Thyroid gland (tissue), 4 donors: ENCODE data around the gene LRRC3B.

Experiments
- POLR2A ChIP-seq, 2 donors: fragments of 450-650 bp; IDR thresholded peaks; one replicate each; pipeline ENCODE4 v1.6.1; 2017; ENCODE audit warnings: antibody characterized with exemption in 2 of 2, mild to moderate bottlenecking in 2 of 2, moderate library complexity in 1 of 2
- TF ChIP-seq, protein P1 (sequence below), 6 experiments: fragments of 200-600 bp in 3 of 6; fragments of 450-650 bp in 3 of 6; sonication (generic) in 3 of 6; IDR thresholded peaks; one replicate each; pipeline ENCODE4 v1.5.1; 2016 to 2019; ENCODE audit warnings: antibody characterized with exemption in 6 of 6, mild to moderate bottlenecking in 2 of 6, inconsistent platforms in 1 of 6, moderate library complexity in 1 of 6

DNA sequence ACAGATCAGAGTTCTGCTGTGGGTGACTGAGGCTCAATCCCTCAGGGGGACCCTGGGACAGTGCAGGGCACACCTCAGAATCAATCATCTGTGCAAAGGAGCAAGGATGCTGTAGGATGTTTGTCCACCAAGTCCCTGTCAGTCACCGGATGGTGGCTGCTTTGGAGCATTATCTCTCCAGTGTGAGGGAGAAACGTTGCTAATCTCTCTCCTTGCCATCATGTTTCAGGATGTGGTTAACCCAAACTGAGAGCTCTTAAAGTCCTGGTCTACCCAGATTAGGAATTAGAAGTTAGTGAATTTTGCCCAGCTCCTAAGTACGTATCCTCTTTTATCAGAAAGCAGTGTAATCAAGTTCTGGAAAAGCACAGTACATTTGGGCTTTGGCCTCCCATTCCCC is 26.2 kb upstream of the LRRC3B start:
- TF ChIP-seq, protein P1, sequence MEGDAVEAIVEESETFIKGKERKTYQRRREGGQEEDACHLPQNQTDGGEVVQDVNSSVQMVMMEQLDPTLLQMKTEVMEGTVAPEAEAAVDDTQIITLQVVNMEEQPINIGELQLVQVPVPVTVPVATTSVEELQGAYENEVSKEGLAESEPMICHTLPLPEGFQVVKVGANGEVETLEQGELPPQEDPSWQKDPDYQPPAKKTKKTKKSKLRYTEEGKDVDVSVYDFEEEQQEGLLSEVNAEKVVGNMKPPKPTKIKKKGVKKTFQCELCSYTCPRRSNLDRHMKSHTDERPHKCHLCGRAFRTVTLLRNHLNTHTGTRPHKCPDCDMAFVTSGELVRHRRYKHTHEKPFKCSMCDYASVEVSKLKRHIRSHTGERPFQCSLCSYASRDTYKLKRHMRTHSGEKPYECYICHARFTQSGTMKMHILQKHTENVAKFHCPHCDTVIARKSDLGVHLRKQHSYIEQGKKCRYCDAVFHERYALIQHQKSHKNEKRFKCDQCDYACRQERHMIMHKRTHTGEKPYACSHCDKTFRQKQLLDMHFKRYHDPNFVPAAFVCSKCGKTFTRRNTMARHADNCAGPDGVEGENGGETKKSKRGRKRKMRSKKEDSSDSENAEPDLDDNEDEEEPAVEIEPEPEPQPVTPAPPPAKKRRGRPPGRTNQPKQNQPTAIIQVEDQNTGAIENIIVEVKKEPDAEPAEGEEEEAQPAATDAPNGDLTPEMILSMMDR (IDR thresholded peaks at IDR 0.05): no peak
- TF ChIP-seq POLR2A (IDR thresholded peaks at IDR 0.05): no peak
